Measurements from ENCODE around the gene USP4.
"Not testable (repeated sequence)": the region's sequence is repeated elsewhere in the genome, so short reads cannot be mapped to it uniquely, and the experiment has no call there.

Gene USP4, protein sequence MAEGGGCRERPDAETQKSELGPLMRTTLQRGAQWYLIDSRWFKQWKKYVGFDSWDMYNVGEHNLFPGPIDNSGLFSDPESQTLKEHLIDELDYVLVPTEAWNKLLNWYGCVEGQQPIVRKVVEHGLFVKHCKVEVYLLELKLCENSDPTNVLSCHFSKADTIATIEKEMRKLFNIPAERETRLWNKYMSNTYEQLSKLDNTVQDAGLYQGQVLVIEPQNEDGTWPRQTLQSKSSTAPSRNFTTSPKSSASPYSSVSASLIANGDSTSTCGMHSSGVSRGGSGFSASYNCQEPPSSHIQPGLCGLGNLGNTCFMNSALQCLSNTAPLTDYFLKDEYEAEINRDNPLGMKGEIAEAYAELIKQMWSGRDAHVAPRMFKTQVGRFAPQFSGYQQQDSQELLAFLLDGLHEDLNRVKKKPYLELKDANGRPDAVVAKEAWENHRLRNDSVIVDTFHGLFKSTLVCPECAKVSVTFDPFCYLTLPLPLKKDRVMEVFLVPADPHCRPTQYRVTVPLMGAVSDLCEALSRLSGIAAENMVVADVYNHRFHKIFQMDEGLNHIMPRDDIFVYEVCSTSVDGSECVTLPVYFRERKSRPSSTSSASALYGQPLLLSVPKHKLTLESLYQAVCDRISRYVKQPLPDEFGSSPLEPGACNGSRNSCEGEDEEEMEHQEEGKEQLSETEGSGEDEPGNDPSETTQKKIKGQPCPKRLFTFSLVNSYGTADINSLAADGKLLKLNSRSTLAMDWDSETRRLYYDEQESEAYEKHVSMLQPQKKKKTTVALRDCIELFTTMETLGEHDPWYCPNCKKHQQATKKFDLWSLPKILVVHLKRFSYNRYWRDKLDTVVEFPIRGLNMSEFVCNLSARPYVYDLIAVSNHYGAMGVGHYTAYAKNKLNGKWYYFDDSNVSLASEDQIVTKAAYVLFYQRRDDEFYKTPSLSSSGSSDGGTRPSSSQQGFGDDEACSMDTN

DNA sequence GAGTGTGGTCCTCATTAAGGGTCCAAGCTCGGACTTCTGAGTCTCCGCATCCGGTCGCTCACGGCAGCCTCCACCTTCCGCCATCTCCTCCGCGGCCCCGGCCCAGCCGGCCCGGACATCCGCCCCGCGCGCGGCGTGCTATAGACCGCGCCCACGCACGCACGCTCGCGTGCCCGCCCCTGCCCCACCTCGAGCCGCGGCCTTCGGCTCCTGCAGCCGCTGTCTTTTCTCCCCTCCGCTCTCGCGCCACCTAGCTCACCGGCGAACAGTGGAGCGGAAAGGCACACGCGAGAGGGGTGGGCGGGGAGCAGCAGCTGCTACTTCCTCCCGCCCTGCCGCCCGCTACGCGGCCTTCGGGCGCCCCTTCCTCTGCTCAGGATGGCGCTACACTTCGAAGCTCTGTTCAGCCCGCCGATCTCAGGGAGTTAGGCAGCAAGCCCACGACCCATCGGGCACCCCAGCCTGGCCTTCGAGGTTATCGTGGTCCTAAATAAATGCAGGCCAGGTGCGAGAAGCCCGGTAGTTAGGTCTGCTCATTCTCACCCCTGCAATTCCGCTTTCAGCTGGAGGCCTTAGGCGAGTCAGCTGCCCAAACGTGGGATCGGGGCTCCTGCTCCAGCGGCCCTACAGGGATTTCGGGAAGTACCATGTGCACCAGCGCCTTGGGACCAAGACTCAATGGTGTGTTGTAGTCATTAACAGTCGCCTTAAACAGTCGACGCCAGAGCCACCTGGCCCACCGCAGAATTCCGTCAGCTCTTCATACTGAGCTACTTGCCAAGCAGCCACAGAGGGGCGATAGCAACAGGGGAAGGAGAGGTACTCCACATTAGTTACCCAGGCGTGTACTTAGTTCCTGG lies at the start of gene USP4:
Gene USP4, minus strand, starts transcription at position 113 of the 860 bp plus-strand sequence. Its CDS starts 29 bp downstream, at position 84.
- DNase-seq, result peak; percentile 79

DNA sequence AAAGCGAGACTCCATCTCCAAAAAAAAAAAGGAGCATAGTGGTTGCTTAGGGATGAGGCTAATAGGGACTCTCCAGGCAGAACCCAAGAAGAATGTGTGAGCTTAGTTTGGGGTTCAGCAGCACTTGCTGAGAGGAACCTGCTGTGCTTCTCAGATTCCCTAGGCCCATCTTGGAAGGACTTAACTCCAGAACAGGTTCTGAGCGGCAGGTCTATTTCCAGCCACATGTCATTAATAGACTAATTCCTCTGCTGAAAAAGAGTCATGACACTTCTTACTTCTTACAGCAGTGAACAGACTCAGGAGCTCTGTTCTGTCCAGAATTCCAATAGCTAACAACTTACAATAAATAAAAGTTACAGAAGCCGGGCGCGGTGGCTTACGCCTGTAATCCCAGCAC lies 49.4 kb upstream of the USP4 start:
- DNase-seq, result no peak

DNA sequence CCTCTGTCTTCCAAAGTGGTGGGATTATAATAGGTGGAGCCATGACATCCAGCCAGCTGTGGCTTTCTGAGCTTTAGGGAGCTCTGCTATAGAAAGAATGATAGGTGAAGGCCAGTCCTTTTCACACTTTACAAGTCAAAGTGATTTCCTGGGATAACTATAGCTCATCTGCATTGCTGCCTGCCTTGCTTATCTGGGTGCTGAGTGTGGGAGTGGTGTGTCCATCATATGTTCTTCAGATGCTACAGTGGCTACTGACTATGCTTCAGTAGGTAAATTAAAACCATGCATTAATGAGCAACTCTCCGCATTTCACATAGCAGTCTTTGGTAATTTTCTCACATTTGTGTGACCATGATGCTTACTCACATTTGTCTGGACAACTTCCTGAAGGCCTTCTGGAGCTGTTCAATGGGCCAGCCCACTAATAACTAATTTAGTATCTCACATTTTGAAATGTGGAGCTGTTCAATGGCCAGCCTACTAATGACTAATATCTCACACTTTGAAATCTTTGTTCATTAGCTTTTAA lies 48.5 kb upstream of the USP4 start:
- DNase-seq, result no peak

DNA sequence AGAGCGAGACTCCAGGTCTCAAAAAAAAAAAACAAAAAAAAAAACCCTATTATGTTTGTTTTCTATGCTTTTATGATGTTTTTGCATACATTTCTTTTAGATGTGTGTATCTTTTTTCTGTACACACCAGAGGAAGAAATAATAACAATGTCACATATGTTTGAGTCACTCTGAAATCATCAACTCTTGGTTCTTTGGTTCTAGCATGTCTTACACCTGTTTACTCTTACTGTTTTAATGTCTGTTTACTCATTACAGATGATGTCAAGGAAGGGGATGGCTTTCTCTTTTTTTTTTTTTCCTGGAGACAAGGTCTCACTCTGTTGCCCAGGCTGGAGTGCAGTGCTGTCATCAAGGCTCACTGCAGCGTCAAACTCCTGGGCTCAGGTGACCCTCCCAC lies 47.9 kb upstream of the USP4 start:
- no peak for DNase-seq

DNA sequence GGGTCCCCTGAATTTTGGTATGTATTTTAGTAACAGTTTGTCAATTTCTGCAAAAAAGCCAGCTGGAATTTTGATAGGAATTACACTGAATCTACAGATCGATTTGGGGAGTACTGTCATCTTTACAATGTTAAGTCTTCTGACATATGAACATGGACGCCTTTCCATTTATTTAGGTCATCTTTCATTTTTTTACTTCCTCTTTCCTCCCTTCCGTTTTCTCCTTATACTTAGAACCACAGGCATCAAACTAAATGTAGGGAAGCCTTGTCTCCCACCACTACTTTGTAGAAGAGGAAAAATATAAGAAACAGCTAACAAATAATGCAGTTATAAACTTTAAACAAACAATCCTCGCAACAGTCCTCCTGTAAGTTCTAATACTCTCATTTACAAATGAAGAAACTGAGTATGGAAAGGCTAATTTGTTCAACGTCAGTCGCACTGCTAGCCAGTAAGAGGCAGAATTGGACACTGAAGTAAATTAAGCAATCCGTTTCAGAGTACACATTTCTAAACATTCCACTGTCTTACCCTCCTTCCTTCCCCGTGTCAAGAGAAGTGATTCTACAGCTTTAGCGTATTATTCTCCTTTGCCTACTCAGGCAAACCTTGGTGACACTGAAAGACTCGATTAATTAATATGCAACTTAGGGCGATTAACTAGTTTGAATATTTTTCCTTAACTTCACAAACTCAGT lies 46.4 kb upstream of the USP4 start:
- DNase-seq, result no peak

DNA sequence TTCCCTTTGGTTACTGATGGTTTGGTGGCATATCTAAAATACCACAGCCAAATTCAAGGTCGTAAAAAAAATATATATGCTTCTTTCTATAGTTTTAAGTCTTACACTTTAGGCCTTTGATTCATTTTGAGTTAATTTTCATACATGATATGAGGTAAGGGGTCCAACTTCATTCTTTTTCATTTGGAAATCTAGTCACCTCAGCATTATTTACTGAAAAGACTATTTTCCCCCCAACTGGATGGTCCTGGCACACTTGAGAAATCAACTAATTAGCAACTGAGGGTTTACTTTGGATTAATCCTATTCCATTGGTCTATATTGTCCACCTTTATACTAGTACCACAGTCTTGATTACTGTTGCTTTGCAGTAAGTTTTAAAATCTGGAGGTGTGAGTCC lies 45.8 kb upstream of the USP4 start:
- DNase-seq, result no peak

DNA sequence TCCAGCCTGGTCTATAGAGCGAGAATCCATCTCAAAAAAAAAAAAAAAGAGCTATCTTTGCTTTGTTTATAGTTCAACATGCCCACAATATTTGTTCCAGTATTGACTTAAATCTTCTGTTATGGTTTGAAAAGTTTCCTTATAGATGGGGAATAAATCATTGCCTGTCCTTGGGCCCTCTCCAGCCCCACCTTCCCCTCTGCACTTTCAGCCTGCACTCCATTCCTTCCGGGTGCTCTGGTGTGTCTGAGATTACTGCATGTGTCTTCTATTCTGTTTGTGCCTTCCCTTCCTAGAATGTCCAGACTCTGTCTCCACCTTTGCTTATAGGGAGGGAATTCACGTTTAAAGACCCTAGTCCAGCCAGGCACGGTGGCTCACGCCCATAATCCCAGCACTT lies 43.5 kb upstream of the USP4 start:
- DNase-seq, result no peak

DNA sequence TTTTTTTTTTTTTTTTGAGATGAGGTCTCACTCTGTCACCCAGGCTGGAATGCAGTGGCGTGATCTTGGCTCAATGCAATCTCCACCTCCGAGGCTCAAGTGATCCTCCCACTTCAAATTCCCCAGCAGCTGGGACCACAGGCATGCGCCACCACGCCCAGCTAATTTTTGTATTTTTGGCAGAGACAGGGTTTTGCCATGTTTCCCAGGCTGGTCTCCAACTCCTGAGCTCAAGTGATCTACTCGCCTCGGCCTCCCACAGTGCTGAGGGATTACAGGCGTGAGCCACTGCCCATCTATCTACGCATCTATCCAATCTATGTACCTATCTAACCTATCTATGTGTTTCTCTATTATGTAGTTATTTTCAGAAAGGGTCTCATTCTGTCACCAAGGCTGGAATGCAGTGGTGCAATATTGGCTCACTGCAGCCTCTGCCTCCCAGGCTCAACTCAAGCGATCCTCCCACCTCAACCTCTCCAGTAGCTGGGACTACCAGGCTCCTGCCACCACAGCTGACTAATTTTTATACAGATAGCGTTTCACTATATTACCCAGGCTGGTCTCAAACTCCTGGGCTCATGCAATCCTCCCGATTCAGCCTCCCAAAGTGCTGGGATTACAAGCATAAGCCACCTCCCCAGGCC lies 38.5 kb upstream of the USP4 start:
- no peak for DNase-seq

DNA sequence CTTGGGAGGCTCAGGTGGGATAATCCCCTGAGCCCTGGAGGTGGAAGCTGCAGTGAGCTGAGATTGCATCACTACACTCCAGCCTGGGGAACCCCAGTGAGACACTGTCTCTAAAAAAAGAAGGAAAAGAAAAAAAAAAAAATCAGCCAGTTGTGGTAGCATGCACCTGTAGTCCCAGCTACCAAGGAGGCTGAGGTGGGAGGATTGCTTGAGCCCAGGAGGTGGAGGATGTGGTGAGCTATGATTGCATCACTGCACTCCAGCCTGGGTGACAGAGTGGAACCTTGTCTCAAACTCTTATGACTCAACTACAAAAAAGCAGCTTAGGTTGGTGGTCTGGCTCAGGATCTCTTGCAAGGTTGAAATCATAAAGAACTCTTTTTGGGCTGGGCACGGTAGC lies 37.6 kb upstream of the USP4 start:
- no peak for DNase-seq

DNA sequence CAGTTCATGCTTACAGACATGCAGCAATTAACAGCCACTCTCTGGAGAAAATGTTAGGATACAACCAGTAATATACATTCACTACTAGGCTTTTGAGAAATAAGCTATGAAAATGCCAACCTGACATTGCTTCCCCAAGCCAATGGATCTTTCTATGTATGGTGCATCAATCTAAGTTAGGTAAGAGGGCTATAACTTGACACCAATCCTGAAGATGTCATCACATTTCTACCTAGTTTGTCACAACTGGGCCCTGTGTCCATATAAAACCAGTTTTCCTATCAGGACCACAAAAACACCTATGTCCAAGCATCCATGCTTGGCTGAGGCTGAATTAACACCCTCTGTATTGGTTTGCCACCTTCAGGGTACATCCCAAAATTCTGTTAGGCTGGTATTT lies 32.1 kb upstream of the USP4 start:
- no peak for DNase-seq

DNA sequence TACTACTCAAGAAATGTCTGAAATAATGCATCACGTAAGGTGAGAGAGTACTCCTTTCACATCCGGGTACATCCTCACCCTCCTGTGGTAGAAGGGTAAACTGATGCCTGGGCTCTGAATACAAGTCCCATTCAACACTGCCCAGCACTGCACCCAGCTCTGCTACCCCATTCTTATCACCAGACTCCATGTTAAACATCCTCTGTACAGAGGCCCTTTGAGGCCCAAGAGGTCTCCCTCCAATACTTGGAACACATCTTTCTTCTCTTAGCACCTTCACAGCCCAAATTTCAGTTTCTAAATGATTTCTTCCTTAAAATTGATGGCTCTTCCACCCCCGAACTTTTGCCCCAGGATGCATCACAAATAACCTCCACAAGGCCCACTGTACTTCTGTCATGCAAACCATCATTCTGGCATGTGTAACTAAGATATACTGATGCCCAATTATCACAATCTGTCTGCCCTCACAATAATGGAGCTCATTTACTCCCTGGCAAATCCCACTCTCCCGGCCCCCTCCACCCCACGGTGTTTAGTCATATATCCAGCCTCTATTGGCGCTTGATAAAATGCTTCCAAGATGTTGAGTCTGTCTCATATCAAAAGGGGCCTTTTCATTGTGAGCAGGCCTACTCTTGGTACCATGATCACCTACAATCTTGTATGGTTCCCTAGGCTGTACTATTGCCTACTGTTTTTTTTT lies 30.9 kb upstream of the USP4 start:
- DNase-seq, result no peak

DNA sequence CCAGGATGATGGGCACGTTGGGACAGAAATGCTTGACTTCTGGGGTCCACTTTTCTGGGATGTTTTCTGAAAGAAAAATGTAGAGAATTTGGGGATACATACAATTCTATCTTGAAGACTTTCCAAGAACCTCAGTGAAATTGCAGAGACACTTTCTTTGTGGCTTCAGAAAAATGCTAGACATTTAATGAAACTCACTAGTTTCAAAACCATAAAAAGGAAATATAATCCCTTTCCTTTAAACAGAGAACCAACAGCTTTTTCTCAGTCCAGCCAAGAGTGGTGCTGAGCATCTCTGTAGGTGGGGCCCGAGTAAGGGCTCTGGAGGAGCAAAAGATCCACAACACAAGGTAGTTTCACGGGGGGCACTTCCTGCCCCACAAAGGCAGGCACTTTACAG lies 22.7 kb upstream of the USP4 start:
- no peak for DNase-seq

DNA sequence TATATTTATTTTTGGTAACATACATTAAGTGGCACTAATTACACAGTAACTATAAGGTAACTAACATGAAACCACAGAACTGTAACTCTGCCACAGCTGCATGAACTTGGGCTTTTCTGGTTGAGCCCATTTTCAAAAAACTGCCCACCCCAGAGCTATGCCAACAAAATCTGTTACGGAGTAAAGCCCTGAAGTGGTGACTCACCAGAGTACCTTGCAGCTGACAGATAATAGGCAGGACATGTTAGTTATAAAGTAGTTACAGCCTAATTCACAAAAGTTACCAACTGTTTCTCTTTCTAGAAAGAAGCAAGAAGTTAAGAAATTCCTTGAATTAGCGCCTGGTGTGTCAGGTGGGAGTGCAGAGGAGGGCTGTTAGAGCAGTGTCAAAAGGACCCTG lies 19.8 kb upstream of the USP4 start:
- DNase-seq, result no peak

DNA sequence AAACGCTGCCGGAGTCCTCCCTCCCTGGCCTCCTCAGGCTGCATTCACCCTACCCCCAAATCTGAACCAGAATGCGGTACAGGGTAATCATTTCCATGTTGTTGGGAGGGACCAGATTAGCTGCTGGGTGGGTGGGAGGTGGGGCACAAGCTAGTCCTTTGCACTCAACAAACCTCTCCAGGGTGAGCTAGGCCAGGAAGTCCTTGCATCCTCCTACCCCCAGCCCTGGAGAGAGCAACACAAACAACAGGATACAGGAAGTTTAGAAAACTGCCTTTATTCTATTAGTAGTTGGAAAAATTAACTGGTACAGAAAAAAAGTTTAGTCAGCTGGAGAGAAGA lies 19.0 kb upstream of the USP4 start:
- no peak for DNase-seq

DNA sequence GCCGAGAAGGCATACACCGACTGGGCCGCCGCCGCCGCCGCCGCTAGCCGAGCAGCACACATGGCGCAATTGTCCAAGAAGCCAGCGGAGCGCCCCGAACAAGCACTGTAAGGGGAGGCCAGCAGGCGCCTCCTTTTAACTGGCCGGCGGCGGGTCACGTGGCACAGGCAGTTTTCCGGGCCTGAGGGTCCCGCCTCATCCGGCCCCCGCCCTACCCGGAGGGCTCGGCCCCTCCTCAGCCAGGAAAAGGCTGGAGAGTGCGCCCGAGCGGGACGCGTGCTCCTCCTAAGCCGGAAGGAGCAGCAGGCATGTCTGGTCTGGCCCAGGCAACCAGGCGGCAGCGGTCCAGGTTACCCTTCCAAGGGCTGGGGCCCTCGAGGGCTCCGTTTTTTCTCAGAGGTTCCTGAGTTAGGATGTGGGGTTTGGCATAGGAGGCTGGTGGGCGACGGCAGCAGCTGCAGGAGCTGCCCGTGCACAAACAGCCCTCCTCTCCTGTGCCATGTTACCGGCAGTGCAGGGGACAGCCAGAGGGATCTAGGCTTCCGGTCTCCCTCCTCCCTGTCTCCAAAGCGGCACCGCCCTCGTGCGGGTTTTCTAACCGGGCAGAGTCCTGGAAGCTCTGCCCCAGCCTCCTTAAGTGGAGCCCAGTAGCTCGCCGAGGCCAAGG lies 18.5 kb upstream of the USP4 start, which contains the start of gene GPX1:
Gene GPX1, minus strand, starts transcription at position 137 of the 667 bp plus-strand sequence. Its CDS starts 75 bp downstream, at position 62.
- DNase-seq, result peak; percentile 92

DNA sequence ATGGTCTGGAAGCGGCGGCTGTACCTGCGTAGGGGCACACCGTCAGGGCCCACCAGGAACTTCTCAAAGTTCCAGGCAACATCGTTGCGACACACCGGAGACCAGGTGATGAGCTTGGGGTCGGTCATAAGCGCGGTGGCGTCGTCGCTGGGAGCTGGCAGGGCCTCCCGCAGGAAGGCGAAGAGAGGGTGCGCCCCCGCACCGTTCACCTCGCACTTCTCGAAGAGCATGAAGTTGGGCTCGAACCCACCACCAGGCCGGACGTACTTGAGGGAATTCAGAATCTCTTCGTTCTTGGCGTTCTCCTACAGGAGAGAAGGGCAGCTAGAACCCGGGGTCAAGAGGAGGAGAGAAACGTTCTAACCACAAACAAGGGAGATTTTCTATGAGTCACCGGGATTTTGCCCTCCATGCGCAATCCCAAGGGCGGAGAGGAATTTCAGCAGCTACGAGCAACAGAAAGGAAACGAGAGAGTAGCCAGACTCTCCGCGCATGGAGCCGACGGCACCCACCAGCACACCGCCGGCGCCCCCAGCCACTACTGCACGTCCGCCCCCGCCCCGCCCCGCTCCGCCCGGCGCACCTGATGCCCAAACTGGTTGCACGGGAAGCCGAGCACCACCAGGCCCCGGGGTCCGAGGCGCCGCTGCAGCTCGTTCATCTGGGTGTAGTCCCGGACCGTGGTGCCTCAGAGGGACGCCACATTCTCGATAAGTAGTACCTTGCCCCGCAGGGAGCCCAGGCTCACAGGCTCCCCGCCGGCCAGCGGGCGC lies 17.8 kb upstream of the USP4 start:
- not testable (repeated sequence) for DNase-seq

DNA sequence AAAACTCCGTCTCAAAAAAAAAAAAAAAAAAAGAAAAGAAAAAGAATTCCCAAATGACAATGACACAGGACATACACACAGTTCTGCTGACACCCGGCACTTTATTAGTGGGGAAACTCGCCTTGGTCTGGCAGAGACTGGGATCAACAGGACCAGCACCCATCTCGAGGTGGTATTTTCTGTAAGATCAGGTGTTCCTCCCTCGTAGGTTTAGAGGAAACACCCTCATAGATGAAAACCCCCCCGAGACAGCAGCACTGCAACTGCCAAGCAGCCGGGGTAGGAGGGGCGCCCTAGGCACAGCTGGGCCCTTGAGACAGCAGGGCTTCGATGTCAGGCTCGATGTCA lies 17.2 kb upstream of the USP4 start:
- not testable (repeated sequence) for DNase-seq

DNA sequence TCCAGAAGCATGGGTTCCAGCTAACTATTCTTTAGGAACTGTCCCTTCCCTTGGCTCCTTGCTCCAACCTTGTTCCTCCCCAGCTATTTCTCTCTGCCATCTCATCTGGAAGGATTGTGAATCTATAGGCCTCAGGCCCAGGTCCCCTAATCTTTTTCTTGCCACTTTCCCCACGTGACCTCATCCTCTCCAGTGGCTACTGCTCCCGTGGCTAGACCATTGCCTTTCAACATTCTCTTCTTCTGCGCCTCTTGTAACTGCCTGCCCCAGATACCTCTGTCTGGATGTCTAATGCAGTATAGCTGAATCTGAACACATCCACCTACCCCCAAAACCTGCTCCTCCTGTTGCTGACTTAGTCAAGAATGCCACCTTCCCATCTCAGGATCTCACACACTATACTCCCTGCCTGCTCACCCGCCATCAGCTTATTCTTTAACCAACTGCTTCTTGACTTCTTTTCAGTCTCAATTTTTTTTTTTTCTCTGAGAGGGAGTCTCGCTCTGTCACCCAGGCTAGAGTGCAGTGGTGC lies 13.1 kb upstream of the USP4 start:
- no peak for DNase-seq

DNA sequence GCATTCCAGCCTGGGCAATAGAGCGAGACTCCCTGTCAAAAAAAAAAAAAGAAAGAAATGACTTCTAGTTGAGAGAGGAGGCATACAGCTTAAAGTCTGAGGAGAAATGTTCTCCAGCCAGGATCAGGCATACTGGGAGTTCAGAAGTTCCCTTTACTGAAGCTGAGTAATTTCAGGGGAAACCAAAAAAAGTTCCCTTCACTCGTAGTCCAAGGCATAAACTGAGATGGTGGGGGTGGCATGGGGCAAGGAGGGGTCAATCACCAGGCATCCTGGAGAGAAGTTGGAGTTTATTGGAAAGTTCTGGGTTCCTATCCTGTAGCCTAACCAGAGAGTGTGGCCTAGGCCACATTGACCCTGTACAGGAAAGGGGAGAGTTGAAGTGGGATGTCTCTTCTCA lies 12.4 kb upstream of the USP4 start:
- no peak for DNase-seq

Measured in midbrain (tissue), 1 donor.